Type B pancreatic cell (in vitro differentiated cells): ENCODE results near the gene ATL2. TPM values are rescaled to one million over a fixed set of nuclear protein-coding genes. Genes with fewer than 3 reads are reported as not detected.

Experiments
- DNase-seq: peaks from one replicate; pipeline ENCODE4 v3.0.0; 2021; ENCODE audit warnings: mixed read lengths; ENCODE audit not compliant: unreplicated experiment; ENCODE audit errors: extremely low spot score
- H3K27ac Mint-ChIP-seq: 2 replicates; pipeline ENCODE4 v1.8.0; 2021; ENCODE audit warnings: mild to moderate bottlenecking, mixed read lengths
- H3K27me3 Mint-ChIP-seq: 2 replicates; pipeline ENCODE4 v1.8.0; 2021; ENCODE audit warnings: mixed read lengths
- H3K36me3 Mint-ChIP-seq: 2 replicates; pipeline ENCODE4 v1.8.0; 2021; ENCODE audit warnings: mixed read lengths
- H3K4me1 Mint-ChIP-seq: one replicate; pipeline ENCODE4 v1.8.0; 2021; ENCODE audit warnings: mixed read lengths; ENCODE audit not compliant: unreplicated experiment
- H3K4me3 Mint-ChIP-seq: 2 replicates; pipeline ENCODE4 v1.8.0; 2021; ENCODE audit warnings: mild to moderate bottlenecking, mixed read lengths
- H3K9me3 Mint-ChIP-seq: 2 replicates; pipeline ENCODE4 v1.8.0; 2021; ENCODE audit warnings: mixed read lengths
- CTCF ChIP-seq: fragments of 200-600 bp; sonication (generic); conservative IDR thresholded peaks from 2 replicates; pipeline ENCODE4 v1.5.0; 2021; ENCODE audit warnings: antibody characterized with exemption, mild to moderate bottlenecking
- total RNA-seq: library from RNA; stranded (reverse); gene quantifications from 2 replicates; pipeline ENCODE4 v1.2.1, GENCODE V29; 2021; ENCODE audit warnings: low replicate concordance

Gene ATL2
- total RNA-seq, 1 donor from 2014 or later = 62.6 TPM

- TF ChIP-seq CTCF = no peak
- DNase-seq = no peak
- Mint-ChIP-seq H3K9me3 (no peaks in the 10 kb centered on the region), H3K4me1 (no peaks in the 10 kb centered on the region), H3K36me3 (peaks cover 64% of the 10 kb centered on the region), H3K27ac (no peak overlapping the region), H3K4me3 (no peak overlapping the region), H3K27me3 (no peaks in the 10 kb centered on the region)
These were observed 75.6 kb downstream of the ATL2 start for GRCh38 chr2:38301340-38301968.

- H3K4me1 Mint-ChIP-seq = no peaks in the 10 kb centered on the region
- peaks cover 44% of the 10 kb centered on the region for H3K36me3 Mint-ChIP-seq
- no peaks in the 10 kb centered on the region for H3K27me3 Mint-ChIP-seq
- no peak overlapping the region for H3K27ac Mint-ChIP-seq
- H3K4me3 Mint-ChIP-seq = no peak overlapping the region
- H3K9me3 Mint-ChIP-seq = no peaks in the 10 kb centered on the region
- no peak for DNase-seq
- TF ChIP-seq CTCF = no peak
These were observed 78.5 kb downstream of the ATL2 start for GRCh38 chr2:38298539-38298938.

GRCh38 chr2:38296197-38296780, 80.8 kb downstream of the ATL2 start:
- TF ChIP-seq CTCF = no peak
- Mint-ChIP-seq H3K4me3 (no peak overlapping the region), H3K27ac (no peak overlapping the region), H3K4me1 (no peaks in the 10 kb centered on the region), H3K27me3 (no peaks in the 10 kb centered on the region), H3K9me3 (no peaks in the 10 kb centered on the region), H3K36me3 (peaks cover 29% of the 10 kb centered on the region)
- no peak for DNase-seq

GRCh38 chr2:38294597-38294996, 82.5 kb downstream of the ATL2 start:
- Mint-ChIP-seq H3K9me3 (no peaks in the 10 kb centered on the region), H3K4me3 (no peak overlapping the region), H3K27ac (no peak overlapping the region), H3K27me3 (no peaks in the 10 kb centered on the region), H3K4me1 (peaks cover 8% of the 10 kb centered on the region), H3K36me3 (peaks cover 26% of the 10 kb centered on the region)
- DNase-seq = no peak
- TF ChIP-seq CTCF = no peak

GRCh38 chr2:38293152-38293865, 83.8 kb downstream of the ATL2 start:
- no peak for DNase-seq
- no peak for TF ChIP-seq CTCF
- peaks cover 17% of the 10 kb centered on the region for H3K36me3 Mint-ChIP-seq
- H3K4me1 Mint-ChIP-seq = peaks cover 12% of the 10 kb centered on the region
- no peaks in the 10 kb centered on the region for H3K27me3 Mint-ChIP-seq
- no peak overlapping the region for H3K4me3 Mint-ChIP-seq
- H3K9me3 Mint-ChIP-seq = no peaks in the 10 kb centered on the region
- no peak overlapping the region for H3K27ac Mint-ChIP-seq
